ENCODE data around the gene ATP5PB.

DNA sequence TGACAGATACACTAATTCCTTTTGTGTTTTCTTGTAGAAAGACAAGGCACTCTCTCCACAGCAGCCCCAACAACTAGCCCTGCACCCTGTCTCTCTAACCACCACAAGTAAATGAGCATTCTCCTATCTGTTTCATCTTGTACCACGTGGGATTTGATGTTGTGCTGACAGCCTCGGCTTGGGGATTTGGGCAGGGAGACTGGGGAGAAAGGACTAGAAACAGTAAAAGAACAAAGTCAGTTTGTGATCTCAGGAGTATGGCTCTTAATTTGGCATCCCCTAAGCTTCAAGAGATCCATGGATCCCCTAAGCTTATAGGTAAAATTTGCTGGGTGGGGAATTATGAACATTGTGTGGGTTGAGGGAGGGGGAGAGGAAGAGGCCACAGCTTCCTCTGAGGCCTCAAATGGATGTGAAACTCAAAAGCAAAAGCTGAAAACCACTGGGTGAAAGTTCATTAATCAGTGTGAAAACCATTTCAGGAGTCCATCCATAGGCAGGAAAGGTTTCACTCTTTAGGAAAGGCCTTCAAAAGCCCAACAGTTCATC is 27.6 kb downstream of the ATP5PB start:
- TF ChIP-seq, protein P1, sequence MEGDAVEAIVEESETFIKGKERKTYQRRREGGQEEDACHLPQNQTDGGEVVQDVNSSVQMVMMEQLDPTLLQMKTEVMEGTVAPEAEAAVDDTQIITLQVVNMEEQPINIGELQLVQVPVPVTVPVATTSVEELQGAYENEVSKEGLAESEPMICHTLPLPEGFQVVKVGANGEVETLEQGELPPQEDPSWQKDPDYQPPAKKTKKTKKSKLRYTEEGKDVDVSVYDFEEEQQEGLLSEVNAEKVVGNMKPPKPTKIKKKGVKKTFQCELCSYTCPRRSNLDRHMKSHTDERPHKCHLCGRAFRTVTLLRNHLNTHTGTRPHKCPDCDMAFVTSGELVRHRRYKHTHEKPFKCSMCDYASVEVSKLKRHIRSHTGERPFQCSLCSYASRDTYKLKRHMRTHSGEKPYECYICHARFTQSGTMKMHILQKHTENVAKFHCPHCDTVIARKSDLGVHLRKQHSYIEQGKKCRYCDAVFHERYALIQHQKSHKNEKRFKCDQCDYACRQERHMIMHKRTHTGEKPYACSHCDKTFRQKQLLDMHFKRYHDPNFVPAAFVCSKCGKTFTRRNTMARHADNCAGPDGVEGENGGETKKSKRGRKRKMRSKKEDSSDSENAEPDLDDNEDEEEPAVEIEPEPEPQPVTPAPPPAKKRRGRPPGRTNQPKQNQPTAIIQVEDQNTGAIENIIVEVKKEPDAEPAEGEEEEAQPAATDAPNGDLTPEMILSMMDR (IDR thresholded peaks at IDR 0.05; ENCODE audit: borderline replicate concordance, extremely low read depth, low read length, poor library complexity, severe bottlenecking), result no peak
- no peak for TF ChIP-seq EZH2 (IDR thresholded peaks at IDR 0.05; ENCODE audit: borderline replicate concordance, low read depth, low read length, severe bottlenecking)
